Mucosa of descending colon (tissue), 3 donors: Measurements from ENCODE around the gene NGLY1. TPM values are rescaled to one million over a fixed set of nuclear protein-coding genes. Genes with fewer than 3 reads are reported as not detected.

Source experiments
- ATAC-seq: fragments of 200-7000 bp; cut with Tn5 transposase; one replicate; pipeline ENCODE4 v1.9.1; 2020; ENCODE audit warnings: mild to moderate bottlenecking, moderate library complexity
- DNase-seq, 3 donors: peaks; one replicate each; pipeline ENCODE4 v3.0.0-alpha.2; 2020
- H3K36me3 ChIP-seq: fragments of 200-600 bp; one replicate; pipeline ENCODE4 v1.8.0; 2021; ENCODE audit warnings: low read depth, mild to moderate bottlenecking
- H3K4me1 ChIP-seq: fragments of 200-600 bp; one replicate; pipeline ENCODE4 v1.8.0; 2021; ENCODE audit warnings: low read depth, mild to moderate bottlenecking
- H3K4me3 ChIP-seq: fragments of 200-600 bp; one replicate; pipeline ENCODE4 v1.8.0; 2021; ENCODE audit warnings: mild to moderate bottlenecking
- H3K9me3 ChIP-seq: fragments of 200-600 bp; one replicate; pipeline ENCODE4 v1.8.0; 2021; ENCODE audit warnings: mild to moderate bottlenecking
- intact Hi-C, 2 donors: fragments of 100-400 bp; cut with DNase I in 1 of 2; cut with micrococcal nuclease in 1 of 2; formaldehyde crosslinking; loops; one replicate each; pipeline versions ENCODE4 v1.11.0 to v1.11.1; 2022; cut with DNase I, micrococcal nuclease
- total RNA-seq, 3 donors: library from RNA; stranded (reverse); fragmentation: NEBNext Ultra II Directional in 2 of 3; extraction: Animal tissue kit (Norgen Biotek cat#: 25700) in 2 of 3; gene quantifications; one replicate each; pipeline versions ENCODE4 v1.2.1 to v1.2.4, GENCODE V29; 2021 to 2023
- TF ChIP-seq, protein P1 (sequence below): fragments of 200-600 bp; IDR thresholded peaks from one replicate; pipeline ENCODE4 v1.8.0; 2022; ENCODE audit warnings: antibody characterized with exemption, mild to moderate bottlenecking
- donor health status: DM: no; HTN: no; CAD: no; lungs with moderate emphysema.
- donor health status: DM: no; HTN: no; CAD: no.
- donor health status: DM: no; HTN: yes; CAD: no.

The NGLY1 gene
- total RNA-seq, 3 donors from 2014 or later: 37.2 to 57.5 (median 41.1) TPM

DNA sequence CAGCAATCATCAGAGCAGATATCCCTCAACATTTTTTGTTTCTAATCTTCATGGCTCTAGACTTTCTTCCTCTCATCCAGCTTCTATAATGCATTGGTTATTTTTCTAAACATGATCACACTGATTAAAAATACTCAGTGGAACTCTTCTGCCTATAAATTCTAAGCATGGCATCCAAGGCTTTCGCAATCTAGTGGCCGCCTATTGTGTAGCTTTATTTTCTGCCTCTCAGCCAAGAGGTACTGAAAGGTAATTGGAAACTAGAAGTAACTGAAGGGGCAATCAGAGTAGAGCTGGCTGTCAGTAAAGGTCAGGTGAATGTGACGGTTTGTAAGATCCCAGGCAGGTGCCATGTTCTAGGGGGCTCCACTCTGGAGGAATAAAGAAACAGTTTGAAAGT lies 40.1 kb upstream of the NGLY1 start:
- Histone ChIP-seq H3K9me3 (no peaks in the 10 kb centered on the region), H3K36me3 (no peaks in the 10 kb centered on the region), H3K4me1 (no peaks in the 10 kb centered on the region), H3K4me3 (no peak overlapping the region)
- no peak for ATAC-seq
- intact Hi-C loops: no loop called here
- TF ChIP-seq, protein P1, sequence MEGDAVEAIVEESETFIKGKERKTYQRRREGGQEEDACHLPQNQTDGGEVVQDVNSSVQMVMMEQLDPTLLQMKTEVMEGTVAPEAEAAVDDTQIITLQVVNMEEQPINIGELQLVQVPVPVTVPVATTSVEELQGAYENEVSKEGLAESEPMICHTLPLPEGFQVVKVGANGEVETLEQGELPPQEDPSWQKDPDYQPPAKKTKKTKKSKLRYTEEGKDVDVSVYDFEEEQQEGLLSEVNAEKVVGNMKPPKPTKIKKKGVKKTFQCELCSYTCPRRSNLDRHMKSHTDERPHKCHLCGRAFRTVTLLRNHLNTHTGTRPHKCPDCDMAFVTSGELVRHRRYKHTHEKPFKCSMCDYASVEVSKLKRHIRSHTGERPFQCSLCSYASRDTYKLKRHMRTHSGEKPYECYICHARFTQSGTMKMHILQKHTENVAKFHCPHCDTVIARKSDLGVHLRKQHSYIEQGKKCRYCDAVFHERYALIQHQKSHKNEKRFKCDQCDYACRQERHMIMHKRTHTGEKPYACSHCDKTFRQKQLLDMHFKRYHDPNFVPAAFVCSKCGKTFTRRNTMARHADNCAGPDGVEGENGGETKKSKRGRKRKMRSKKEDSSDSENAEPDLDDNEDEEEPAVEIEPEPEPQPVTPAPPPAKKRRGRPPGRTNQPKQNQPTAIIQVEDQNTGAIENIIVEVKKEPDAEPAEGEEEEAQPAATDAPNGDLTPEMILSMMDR: no peak
- no peak for DNase-seq

DNA sequence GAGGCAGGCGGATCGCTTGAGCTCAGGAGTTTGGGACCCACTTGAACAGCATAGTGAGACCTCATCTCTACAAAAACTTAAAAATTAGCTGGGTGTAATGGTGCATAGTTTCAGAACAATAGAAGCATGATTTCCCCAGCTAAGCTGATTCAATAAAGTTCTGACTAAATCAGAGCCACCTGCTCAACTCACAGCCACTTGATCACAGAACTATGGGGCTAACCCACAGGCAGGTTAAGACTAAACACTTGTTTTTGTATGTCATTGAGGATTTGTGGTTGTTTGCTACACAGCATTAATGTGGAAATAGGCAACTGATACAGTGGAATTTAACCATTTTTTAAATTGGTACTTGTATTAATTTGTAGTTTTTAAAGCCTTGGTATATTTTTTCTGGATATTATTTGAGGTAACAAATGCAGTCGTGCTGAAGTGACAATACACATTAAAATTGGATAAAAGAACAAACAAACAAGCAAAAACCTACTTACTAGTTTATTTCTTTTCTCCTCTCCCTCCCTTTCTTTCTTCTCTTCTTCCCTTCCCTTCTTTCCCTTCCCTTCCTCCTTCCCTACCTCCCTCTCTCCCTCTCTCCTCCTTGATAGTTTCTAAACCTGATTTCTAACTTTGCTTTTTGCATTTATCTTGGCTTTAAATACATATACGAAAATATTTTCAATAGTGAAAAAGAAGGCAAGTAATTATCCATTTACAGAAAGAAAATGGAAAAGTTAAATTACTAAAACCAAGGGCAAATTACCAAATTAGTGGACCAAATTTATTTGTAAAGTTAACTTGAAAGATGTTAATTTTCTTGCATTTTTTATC lies 38.7 kb upstream of the NGLY1 start:
- no peak for ATAC-seq
- H3K4me3 ChIP-seq: no peak overlapping the region
- DNase-seq: no peak
- H3K36me3 ChIP-seq: no peaks in the 10 kb centered on the region
- TF ChIP-seq, protein P1: no peak
- peaks cover 7% of the 10 kb centered on the region for H3K4me1 ChIP-seq
- no peaks in the 10 kb centered on the region for H3K9me3 ChIP-seq
- intact Hi-C loops: no loop called here

DNA sequence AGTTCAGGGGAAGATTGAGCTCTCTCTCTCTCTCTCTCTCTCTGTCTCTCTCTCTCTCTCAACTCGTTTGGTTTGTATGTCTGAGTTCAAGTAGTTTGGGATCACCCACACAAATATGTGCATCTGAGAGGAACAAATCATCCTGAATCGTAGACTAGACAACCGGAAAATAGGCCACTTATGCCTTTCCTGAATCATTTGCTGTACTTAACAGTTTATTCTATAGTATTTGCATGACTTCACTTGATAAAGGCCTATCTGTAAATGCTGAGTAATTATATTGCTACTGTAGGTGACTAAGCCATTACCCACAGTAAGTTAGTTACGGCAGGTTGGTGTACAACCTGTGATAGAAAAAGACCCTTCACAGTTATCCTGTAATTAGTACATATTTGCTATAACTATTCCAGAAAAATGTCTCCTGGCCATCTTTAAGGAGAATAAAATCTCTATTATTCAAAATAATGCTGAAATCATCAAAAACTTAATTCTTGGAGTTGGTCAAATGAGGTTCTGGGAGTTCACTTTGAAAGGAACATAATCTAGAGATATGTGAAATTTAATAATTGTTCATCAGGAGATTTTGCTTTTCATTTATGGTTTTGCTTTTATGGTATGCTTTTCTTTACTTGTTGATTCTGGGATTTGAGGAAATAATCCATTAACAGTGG lies 37.7 kb upstream of the NGLY1 start:
- DNase-seq: no peak
- peaks cover 17% of the 10 kb centered on the region for H3K4me1 ChIP-seq
- H3K36me3 ChIP-seq: no peaks in the 10 kb centered on the region
- intact Hi-C loops: no loop called here
- H3K4me3 ChIP-seq: no peak overlapping the region
- TF ChIP-seq, protein P1: no peak
- ATAC-seq: no peak
- H3K9me3 ChIP-seq: no peaks in the 10 kb centered on the region

DNA sequence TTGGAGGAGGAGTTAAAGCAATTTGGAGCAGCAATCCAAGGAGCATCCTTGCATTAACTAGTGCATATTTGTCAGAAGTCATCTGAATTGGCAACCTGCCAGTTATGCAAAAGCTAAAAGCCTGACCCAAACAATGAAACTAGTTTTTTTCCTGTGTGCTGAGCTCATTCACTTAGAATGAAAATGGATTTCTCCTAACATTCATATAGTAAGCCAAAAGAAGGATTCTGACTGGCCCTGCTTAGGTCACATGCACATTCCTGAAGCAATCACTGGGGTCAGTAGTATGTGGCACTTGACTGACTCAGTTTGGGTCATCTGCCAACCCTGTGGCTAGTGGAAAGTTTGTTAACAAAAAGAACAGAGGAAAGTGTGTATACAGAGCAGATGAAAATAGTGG lies 37.1 kb upstream of the NGLY1 start:
- TF ChIP-seq, protein P1: no peak
- peak; percentile 29 for ATAC-seq
- peaks cover 17% of the 10 kb centered on the region for H3K4me1 ChIP-seq
- H3K9me3 ChIP-seq: no peaks in the 10 kb centered on the region
- peak in 1 of 3 donors; percentile 22 for DNase-seq
- H3K36me3 ChIP-seq: no peaks in the 10 kb centered on the region
- no peak overlapping the region for H3K4me3 ChIP-seq
- intact Hi-C loops: no loop called here

DNA sequence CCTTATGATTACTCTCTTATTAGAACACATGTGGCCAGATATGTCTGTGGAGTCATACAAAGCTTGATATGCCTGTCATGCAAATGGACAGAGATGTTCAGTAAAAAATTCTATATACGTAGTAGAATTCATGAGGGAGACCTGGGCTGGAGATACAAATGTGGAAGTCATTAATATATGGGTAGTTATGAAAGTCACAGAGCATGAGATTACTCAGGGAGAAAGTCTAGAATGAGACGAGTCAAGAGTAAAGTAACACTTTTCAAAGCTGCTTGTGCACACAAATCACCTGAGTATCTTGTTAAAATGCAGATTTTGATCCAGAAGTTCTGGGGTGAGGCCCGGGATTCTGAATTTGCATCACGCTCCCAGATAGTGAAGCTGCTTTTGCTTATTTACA lies 35.1 kb upstream of the NGLY1 start:
- intact Hi-C loops: no loop called here
- DNase-seq: no peak
- no peaks in the 10 kb centered on the region for H3K36me3 ChIP-seq
- no peak for ATAC-seq
- no peak overlapping the region for H3K4me3 ChIP-seq
- peaks cover 17% of the 10 kb centered on the region for H3K4me1 ChIP-seq
- no peaks in the 10 kb centered on the region for H3K9me3 ChIP-seq
- TF ChIP-seq, protein P1: no peak
